Naive thymus-derived CD4-positive, alpha-beta T cell (primary cell): ENCODE results near the gene NPHP4. TPM values are rescaled to one million over a fixed set of nuclear protein-coding genes. Genes with fewer than 3 reads are reported as not detected.

Experiments
- ATAC-seq: fragments of 150-1000 bp; cut with Tn5 transposase; 2 replicates; pipeline ENCODE4 v1.10.0; 2021; ENCODE audit warnings: mild to moderate bottlenecking, moderate library complexity
- CTCF ChIA-PET: fragments of 350-600 bp; sonication (Branson Sonifier 250); formaldehyde crosslinking; loops from one replicate; lab custom pipeline; 2021; ENCODE audit warnings: antibody characterized with exemption; lab: Charles Lee
- POLR2A ChIA-PET: fragments of 350-600 bp; sonication (Branson Sonifier 250); formaldehyde crosslinking; loops from one replicate; lab custom pipeline; 2021; ENCODE audit warnings: antibody characterized with exemption, inconsistent platforms; lab: Charles Lee
- DNase-seq, 9 donors: peaks; one replicate each; pipeline versions ENCODE4 v3.0.0 to v3.0.0-alpha.2; 2020 to 2022; ENCODE audit warnings: mixed read lengths in 1 of 9
- H3K27ac ChIP-seq: one replicate; pipeline ENCODE4 v1.7.0; 2013; ENCODE audit warnings: mild to moderate bottlenecking, low read depth, low read length, moderate library complexity
- H3K27me3 ChIP-seq, 2 donors: one replicate each; pipeline ENCODE4 v1.7.0; 2013; ENCODE audit warnings: low read length in 2 of 2, mild to moderate bottlenecking in 2 of 2, moderate library complexity in 2 of 2; ENCODE audit not compliant: control insufficient read depth in 2 of 2, insufficient read depth in 2 of 2
- H3K36me3 ChIP-seq, 3 experiments: 1 replicate in 2 of 3; 2 replicates in 1 of 3; pipeline ENCODE4 v1.7.0; 2013; ENCODE audit warnings: low read length in 3 of 3, mild to moderate bottlenecking in 3 of 3, moderate library complexity in 1 of 3; ENCODE audit not compliant: insufficient read depth in 3 of 3, control insufficient read depth in 2 of 3
- H3K4me1 ChIP-seq, 2 donors: one replicate each; pipeline ENCODE4 v1.7.0; 2013; ENCODE audit warnings: low read length in 2 of 2, mild to moderate bottlenecking in 2 of 2, moderate library complexity in 1 of 2; ENCODE audit not compliant: control insufficient read depth in 2 of 2, insufficient read depth in 2 of 2
- H3K4me3 ChIP-seq: 2 replicates; pipeline ENCODE4 v1.7.0; 2013; ENCODE audit warnings: mild to moderate bottlenecking, low read length
- H3K9me3 ChIP-seq, 3 experiments: 1 replicate in 2 of 3; 2 replicates in 1 of 3; pipeline ENCODE4 v1.7.0; 2013; ENCODE audit warnings: low read length in 3 of 3; ENCODE audit not compliant: control insufficient read depth in 2 of 3
- H3K27ac Mint-ChIP-seq, 9 donors: one replicate each; pipeline ENCODE4 v1.8.0; 2020 to 2022; ENCODE audit warnings: mixed read lengths in 9 of 9, mild to moderate bottlenecking in 8 of 9, moderate library complexity in 5 of 9, inconsistent platforms in 2 of 9
- H3K27me3 Mint-ChIP-seq, 5 donors: one replicate each; pipeline ENCODE4 v1.8.0; 2021 to 2022; ENCODE audit warnings: mixed read lengths in 5 of 5, mild to moderate bottlenecking in 1 of 5
- H3K36me3 Mint-ChIP-seq, 5 donors: one replicate each; pipeline ENCODE4 v1.8.0; 2020 to 2022; ENCODE audit warnings: mixed read lengths in 5 of 5, mild to moderate bottlenecking in 3 of 5, inconsistent platforms in 1 of 5
- H3K4me1 Mint-ChIP-seq, 7 donors: one replicate each; pipeline ENCODE4 v1.8.0; 2020 to 2022; ENCODE audit warnings: mixed read lengths in 7 of 7, mild to moderate bottlenecking in 3 of 7, inconsistent platforms in 1 of 7
- H3K4me3 Mint-ChIP-seq, 10 donors: one replicate each; pipeline ENCODE4 v1.8.0; 2020 to 2022; ENCODE audit warnings: mild to moderate bottlenecking in 10 of 10, mixed read lengths in 10 of 10, moderate library complexity in 6 of 10, inconsistent platforms in 2 of 10
- H3K9me3 Mint-ChIP-seq, 11 donors: one replicate each; pipeline ENCODE4 v1.8.0; 2020 to 2022; ENCODE audit warnings: mixed read lengths in 11 of 11, mild to moderate bottlenecking in 4 of 11, inconsistent platforms in 1 of 11, moderate library complexity in 1 of 11
- intact Hi-C, 2 donors: fragments of 100-400 bp; cut with micrococcal nuclease; formaldehyde crosslinking; loops; one replicate each; pipeline ENCODE4 v1.15.1; 2023
- polyA plus RNA-seq, 2 donors: library from polyadenylated mRNA; unstranded; fragments of 300-500 nt; fragmentation: Illumina TruSeq; gene quantifications; one replicate each; pipeline ENCODE4 v1.2.3, GENCODE V29; 2021
- total RNA-seq, 6 experiments: library from RNA in 5 of 6; stranded (reverse) in 5 of 6; gene quantifications; 1 replicate in 5 of 6; 2 replicates in 1 of 6; pipeline ENCODE4 v1.2.3 and lab custom pipeline; 2021 to 2026

NPHP4 gene
- total and polyA plus RNA-seq, 7 experiments from 2014 or later = 0.40 to 20.6 (median 9.2) TPM

GRCh38 chr1:5882367-5883128 lies 109.7 kb downstream of the NPHP4 start:
- no peaks in the 10 kb centered on the region for H3K9me3 ChIP-seq
- peaks cover 0 to 22% (median 0%) of the 10 kb centered on the region in 3 experiments for H3K36me3 ChIP-seq
- Mint-ChIP-seq H3K27me3 (no peaks in the 10 kb centered on the region), H3K9me3 (peaks cover 0 to 4% (median 0%) of the 10 kb centered on the region in 11 donors), H3K4me1 (peaks cover 0 to 5% (median 0%) of the 10 kb centered on the region in 7 donors), H3K27ac (no peak overlapping the region), H3K36me3 (peaks cover 13 to 49% (median 32%) of the 10 kb centered on the region in 5 donors), H3K4me3 (no peak overlapping the region)
- CTCF ChIA-PET = no interaction called here
- no peak overlapping the region for H3K27ac ChIP-seq
- H3K27me3 ChIP-seq = no peaks in the 10 kb centered on the region
- DNase-seq (no peak), ATAC-seq (no peak)
- no peak overlapping the region for H3K4me3 ChIP-seq
- no peaks in the 10 kb centered on the region for H3K4me1 ChIP-seq
- intact Hi-C loops = no loop called here
- POLR2A ChIA-PET = no interaction called here

GRCh38 chr1:5881526-5882222 lies 110.6 kb downstream of the NPHP4 start:
- DNase-seq = no peak
- Histone ChIP-seq H3K4me1 (no peaks in the 10 kb centered on the region), H3K27me3 (no peaks in the 10 kb centered on the region), H3K27ac (no peak overlapping the region), H3K4me3 (no peak overlapping the region), H3K36me3 (peaks cover 0 to 17% (median 0%) of the 10 kb centered on the region in 3 experiments), H3K9me3 (no peaks in the 10 kb centered on the region)
- Mint-ChIP-seq H3K4me1 (peaks cover 0 to 5% (median 0%) of the 10 kb centered on the region in 7 donors), H3K27me3 (no peaks in the 10 kb centered on the region), H3K36me3 (peaks cover 13 to 42% (median 32%) of the 10 kb centered on the region in 5 donors), H3K9me3 (peaks cover 0 to 4% (median 0%) of the 10 kb centered on the region in 11 donors), H3K4me3 (no peak overlapping the region), H3K27ac (no peak overlapping the region)
- ChIA-PET CTCF (interaction anchor here (0.9 kb wide), 1 partner anchor 1231 kb away, joined by 3 read pairs; no protein-coding TSS in a partner anchor), POLR2A (no interaction called here)
- ATAC-seq = no peak
- intact Hi-C loops = no loop called here

DNA sequence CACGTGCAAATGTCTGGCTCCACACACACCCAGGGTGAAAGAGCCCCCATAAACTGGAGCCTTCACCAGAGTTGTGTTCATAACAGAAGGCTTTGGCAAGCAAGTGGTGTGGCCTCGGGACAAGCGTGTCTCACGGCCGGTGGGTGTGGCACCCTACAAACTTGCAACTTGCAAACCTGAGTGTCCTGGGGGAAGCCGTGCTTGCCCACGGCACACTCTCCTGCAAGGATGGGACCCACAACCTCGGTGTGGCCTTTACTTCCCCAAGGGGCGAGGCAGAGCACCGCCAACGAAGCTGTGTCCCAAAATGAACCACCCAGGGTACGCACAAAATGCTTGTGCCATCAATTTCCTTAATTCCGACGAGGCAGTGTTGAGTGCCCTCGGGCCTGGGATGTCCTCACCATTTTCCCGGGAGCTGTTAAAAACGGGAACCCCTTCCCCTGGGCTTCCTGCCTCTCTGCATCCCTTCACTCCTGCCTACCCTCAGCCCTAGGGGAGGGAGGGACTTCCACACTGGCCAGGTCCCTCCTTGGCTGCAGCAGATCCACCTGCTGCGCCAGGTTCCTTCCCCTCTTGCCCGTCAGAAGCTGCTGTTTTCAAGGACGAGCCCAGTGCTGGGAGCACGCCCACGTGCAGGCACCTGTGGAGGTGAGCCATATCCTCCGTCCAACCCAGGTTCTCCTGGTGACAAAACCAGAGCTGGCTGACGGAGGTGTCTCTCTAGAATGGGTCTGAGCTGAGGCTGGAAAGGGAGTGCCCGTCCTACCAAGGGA lies 111.4 kb downstream of the NPHP4 start:
- Histone ChIP-seq H3K4me3 (no peak overlapping the region), H3K4me1 (no peaks in the 10 kb centered on the region), H3K27ac (no peak overlapping the region), H3K9me3 (no peaks in the 10 kb centered on the region), H3K36me3 (peaks cover 0 to 17% (median 0%) of the 10 kb centered on the region in 3 experiments), H3K27me3 (no peaks in the 10 kb centered on the region)
- Mint-ChIP-seq H3K36me3 (peaks cover 13 to 42% (median 32%) of the 10 kb centered on the region in 5 donors), H3K27ac (no peak overlapping the region), H3K9me3 (peaks cover 0 to 4% (median 0%) of the 10 kb centered on the region in 11 donors), H3K27me3 (no peaks in the 10 kb centered on the region), H3K4me1 (peaks cover 0 to 5% (median 0%) of the 10 kb centered on the region in 7 donors), H3K4me3 (no peak overlapping the region)
- ATAC-seq (no peak), DNase-seq (no peak)
- intact Hi-C loops = no loop called here
- POLR2A ChIA-PET = no interaction called here
- CTCF ChIA-PET = interaction anchor here (0.9 kb wide), 1 partner anchor 1230 kb away, joined by 3 read pairs; no protein-coding TSS in a partner anchor

DNA sequence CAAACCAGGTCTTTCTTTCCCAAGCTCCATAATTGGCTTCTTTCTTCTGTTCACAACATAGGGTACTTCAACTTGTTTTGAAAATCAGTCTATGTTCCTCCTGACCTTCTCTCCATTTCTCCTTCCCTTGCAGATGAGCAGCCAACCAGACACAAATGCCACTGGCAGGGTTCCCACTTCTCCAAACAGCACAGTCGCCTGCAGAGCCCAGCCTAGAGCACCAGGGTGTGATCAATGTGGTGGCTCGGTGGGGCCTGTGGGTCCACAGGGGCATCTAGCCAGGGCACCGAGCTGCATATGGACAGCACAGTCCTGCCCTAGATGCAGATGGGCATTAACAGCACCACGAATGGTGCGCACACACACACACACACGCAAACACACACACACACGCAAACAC lies 112.8 kb downstream of the NPHP4 start:
- H3K27me3 Mint-ChIP-seq = no peaks in the 10 kb centered on the region
- Histone ChIP-seq H3K27me3 (no peaks in the 10 kb centered on the region), H3K9me3 (no peaks in the 10 kb centered on the region), H3K27ac (no peak overlapping the region), H3K4me1 (no peaks in the 10 kb centered on the region), H3K36me3 (peaks cover 0 to 23% (median 0%) of the 10 kb centered on the region in 3 experiments), H3K4me3 (no peak overlapping the region)
- H3K9me3 Mint-ChIP-seq = peaks cover 0 to 4% (median 0%) of the 10 kb centered on the region in 11 donors
- intact Hi-C loops = no loop called here
- no peak overlapping the region for H3K27ac Mint-ChIP-seq
- no peak for DNase-seq
- H3K36me3 Mint-ChIP-seq = peaks cover 13 to 40% (median 30%) of the 10 kb centered on the region in 5 donors
- CTCF ChIA-PET = no interaction called here
- no peak overlapping the region for H3K4me3 Mint-ChIP-seq
- peaks cover 0 to 5% (median 0%) of the 10 kb centered on the region in 7 donors for H3K4me1 Mint-ChIP-seq
- POLR2A ChIA-PET = no interaction called here
- no peak for ATAC-seq

DNA sequence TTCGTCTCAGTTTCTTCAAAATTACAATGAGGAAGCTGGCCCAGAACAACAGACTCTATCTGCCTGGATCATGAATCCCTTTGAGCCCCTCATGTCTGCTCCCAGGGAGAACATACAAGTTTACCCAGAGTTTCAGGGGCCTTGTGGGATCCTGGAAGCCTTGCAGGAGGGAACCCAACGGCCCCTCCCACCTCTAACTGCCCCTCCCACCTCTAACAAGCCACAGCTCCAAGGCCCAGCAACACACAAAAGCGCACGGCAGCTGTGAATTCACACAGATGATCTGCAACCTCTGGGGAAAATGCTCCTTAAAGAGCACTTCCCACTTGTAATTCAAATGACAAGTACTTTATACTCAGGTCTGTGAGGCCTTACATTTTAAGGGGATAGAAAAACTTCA lies 113.3 kb downstream of the NPHP4 start:
- intact Hi-C loops = no loop called here
- ATAC-seq (no peak), DNase-seq (no peak)
- Histone ChIP-seq H3K27me3 (no peaks in the 10 kb centered on the region), H3K9me3 (no peaks in the 10 kb centered on the region), H3K4me3 (no peak overlapping the region), H3K27ac (no peak overlapping the region), H3K36me3 (peaks cover 0 to 28% (median 0%) of the 10 kb centered on the region in 3 experiments), H3K4me1 (no peaks in the 10 kb centered on the region)
- CTCF ChIA-PET = no interaction called here
- Mint-ChIP-seq H3K9me3 (peaks cover 0 to 4% (median 0%) of the 10 kb centered on the region in 11 donors), H3K36me3 (peaks cover 13 to 41% (median 31%) of the 10 kb centered on the region in 5 donors), H3K27ac (no peak overlapping the region), H3K27me3 (no peaks in the 10 kb centered on the region), H3K4me3 (no peak overlapping the region), H3K4me1 (peaks cover 0 to 5% (median 0%) of the 10 kb centered on the region in 7 donors)
- POLR2A ChIA-PET = no interaction called here

- H3K36me3 Mint-ChIP-seq = peaks cover 13 to 43% (median 36%) of the 10 kb centered on the region in 5 donors
- H3K4me1 ChIP-seq = no peaks in the 10 kb centered on the region
- H3K4me1 Mint-ChIP-seq = peaks cover 0 to 5% (median 0%) of the 10 kb centered on the region in 7 donors
- ChIA-PET CTCF (no interaction called here), POLR2A (no interaction called here)
- no peak overlapping the region for H3K4me3 Mint-ChIP-seq
- H3K27ac ChIP-seq = no peak overlapping the region
- intact Hi-C loops = no loop called here
- no peaks in the 10 kb centered on the region for H3K9me3 ChIP-seq
- H3K27me3 Mint-ChIP-seq = no peaks in the 10 kb centered on the region
- DNase-seq (no peak), ATAC-seq (no peak)
- no peak overlapping the region for H3K4me3 ChIP-seq
- no peaks in the 10 kb centered on the region for H3K27me3 ChIP-seq
- H3K9me3 Mint-ChIP-seq = peaks cover 0 to 4% (median 0%) of the 10 kb centered on the region in 11 donors
- no peak overlapping the region for H3K27ac Mint-ChIP-seq
- H3K36me3 ChIP-seq = peaks cover 0 to 29% (median 0%) of the 10 kb centered on the region in 3 experiments
Observed at GRCh38 chr1:5877683-5878530, 114.3 kb downstream of the NPHP4 start.
